ENCODE results near the gene PCDH9.

PCDH9 gene

GRCh38 chr13:66937423-66937822 is 292.7 kb downstream of the PCDH9 start:
- TF ChIP-seq CTCF (IDR thresholded peaks at IDR 0.05; ENCODE audit: low read depth, low read length, missing control alignments): no peak
- no peak for DNase-seq (ENCODE audit: extremely low read depth, low read depth)
- H3K4me3 ChIP-seq (replicated peaks; ENCODE audit: low read depth, low read length): no peak overlapping the region

GRCh38 chr13:66933994-66934393 is 296.1 kb downstream of the PCDH9 start:
- TF ChIP-seq CTCF (IDR thresholded peaks at IDR 0.05; ENCODE audit: low read depth, low read length, missing control alignments): no peak
- DNase-seq (ENCODE audit: extremely low read depth, low read depth): no peak
- H3K4me3 ChIP-seq (replicated peaks; ENCODE audit: low read depth, low read length): no peak overlapping the region

- no peak for TF ChIP-seq CTCF (IDR thresholded peaks at IDR 0.05; ENCODE audit: low read depth, low read length, missing control alignments)
- DNase-seq (ENCODE audit: extremely low read depth, low read depth): no peak
- H3K4me3 ChIP-seq (replicated peaks; ENCODE audit: low read depth, low read length): no peak overlapping the region
Observed at GRCh38 chr13:66933527-66933926, 296.6 kb downstream of the PCDH9 start.

- no peak overlapping the region for H3K4me3 ChIP-seq (replicated peaks; ENCODE audit: low read depth, low read length)
- DNase-seq (ENCODE audit: extremely low read depth, low read depth): no peak
- no peak for TF ChIP-seq CTCF (IDR thresholded peaks at IDR 0.05; ENCODE audit: low read depth, low read length, missing control alignments)
Observed at GRCh38 chr13:66927562-66927961, 302.6 kb downstream of the PCDH9 start.

- DNase-seq (ENCODE audit: extremely low read depth, low read depth): no peak
- TF ChIP-seq CTCF (IDR thresholded peaks at IDR 0.05; ENCODE audit: low read depth, low read length, missing control alignments): no peak
Observed at GRCh38 chr13:66926851-66927524, 303.1 kb downstream of the PCDH9 start.

GRCh38 chr13:66926200-66926850 is 303.8 kb downstream of the PCDH9 start:
- H3K4me3 ChIP-seq (replicated peaks; ENCODE audit: low read depth, low read length): no peak overlapping the region
- DNase-seq (ENCODE audit: extremely low read depth, low read depth): no peak
- no peak for TF ChIP-seq CTCF (IDR thresholded peaks at IDR 0.05; ENCODE audit: low read depth, low read length, missing control alignments)

More at GRCh38 chr13:66926851-66927524, 303.1 kb downstream of the PCDH9 start:
- no peak overlapping the region for H3K4me3 ChIP-seq (replicated peaks; ENCODE audit: low read depth, low read length)

All from HFF-Myc (cell line).